Fibroblast of lung (primary cell): ENCODE data around the gene GRHL3.

Source experiments
- CTCF ChIP-seq, 2 donors: IDR thresholded peaks in 1 of 2; conservative IDR thresholded peaks in 1 of 2; 1 replicate in 1 of 2; 2 replicates in 1 of 2; pipeline ENCODE4 v1.5.1; 2011 to 2012; ENCODE audit warnings: low read length in 2 of 2, control low read depth in 1 of 2, inconsistent platforms in 1 of 2, low read depth in 1 of 2, mild to moderate bottlenecking in 1 of 2
- EZH2 ChIP-seq: IDR thresholded peaks from 2 replicates; pipeline ENCODE4 v1.5.1; 2012; ENCODE audit warnings: low read length, control low read depth, mild to moderate bottlenecking; ENCODE audit errors: missing control alignments

GRCh38 chr1:24344090-24344742 is 25.1 kb downstream of the GRHL3 start:
- TF ChIP-seq CTCF (conservative IDR thresholded peaks at IDR 0.05 in 1 of 2, IDR thresholded peaks at IDR 0.05 in 1 of 2; ENCODE audit: low read depth in 1 of 2, low read length in 2 of 2) (no peak), EZH2 (no peak)
